Neural progenitor cell (in vitro differentiated cells): Measurements from ENCODE around the gene TARDBP. TPM values are rescaled to one million over a fixed set of nuclear protein-coding genes. Genes with fewer than 3 reads are reported as not detected.

ENCODE experiments used
- DNase-seq: peaks from one replicate; pipeline ENCODE4 v3.0.0-alpha.2; 2016; ENCODE audit warnings: low spot score
- H2AFZ ChIP-seq: fragments of 200-600 bp; sonication (generic); replicated peaks from 2 replicates; pipeline ENCODE4 v1.6.1; 2016; ENCODE audit warnings: antibody characterized with exemption
- H3F3A ChIP-seq: fragments of 200-600 bp; sonication (generic); 2 replicates; pipeline ENCODE4 v1.6.1; 2016; ENCODE audit warnings: antibody characterized with exemption, low read depth
- H3K27ac ChIP-seq: fragments of 200-600 bp; sonication (generic); 2 replicates; pipeline ENCODE4 v1.5.1; 2016; ENCODE audit warnings: mild to moderate bottlenecking
- H3K27me3 ChIP-seq: fragments of 200-600 bp; sonication (generic); 2 replicates; pipeline ENCODE4 v1.6.1; 2016; ENCODE audit warnings: mild to moderate bottlenecking, moderate library complexity
- H3K36me3 ChIP-seq: fragments of 200-600 bp; sonication (generic); 2 replicates; pipeline ENCODE4 v1.5.1; 2016
- H3K4me1 ChIP-seq: fragments of 200-600 bp; sonication (generic); 2 replicates; pipeline ENCODE4 v1.6.1; 2016; ENCODE audit warnings: mixed run types
- H3K4me2 ChIP-seq: fragments of 200-600 bp; sonication (generic); 2 replicates; pipeline ENCODE4 v1.6.1; 2016
- H3K4me3 ChIP-seq: fragments of 200-600 bp; sonication (generic); 2 replicates; pipeline ENCODE4 v1.5.1; 2016
- H3K79me2 ChIP-seq: fragments of 200-600 bp; sonication (generic); 2 replicates; pipeline ENCODE4 v1.6.1; 2016; ENCODE audit warnings: low read depth
- H3K9ac ChIP-seq: fragments of 200-600 bp; sonication (generic); 2 replicates; pipeline ENCODE4 v1.6.1; 2016
- H3K9me3 ChIP-seq: fragments of 200-600 bp; sonication (generic); 2 replicates; pipeline ENCODE4 v1.5.1; 2016; ENCODE audit warnings: low read depth
- H4K20me1 ChIP-seq: fragments of 200-600 bp; sonication (generic); 2 replicates; pipeline ENCODE4 v1.6.1; 2016; ENCODE audit warnings: low read depth
- H3K27ac Mint-ChIP-seq: 3 replicates; pipeline ENCODE4 v1.8.0; 2021; ENCODE audit warnings: mixed read lengths
- H3K27me3 Mint-ChIP-seq: 2 replicates; pipeline ENCODE4 v1.8.0; 2022; ENCODE audit warnings: low read depth, mild to moderate bottlenecking, inconsistent platforms, moderate library complexity, mixed read lengths; ENCODE audit not compliant: insufficient read depth
- H3K36me3 Mint-ChIP-seq: 3 replicates; pipeline ENCODE4 v1.8.0; 2021; ENCODE audit warnings: mixed read lengths
- H3K4me1 Mint-ChIP-seq: 3 replicates; pipeline ENCODE4 v1.8.0; 2021; ENCODE audit warnings: mixed read lengths
- H3K4me3 Mint-ChIP-seq: 3 replicates; pipeline ENCODE4 v1.8.0; 2021; ENCODE audit warnings: mild to moderate bottlenecking, moderate library complexity, mixed read lengths
- H3K9me3 Mint-ChIP-seq: 3 replicates; pipeline ENCODE4 v1.8.0; 2020; ENCODE audit warnings: mixed read lengths
- CTCF ChIP-seq: fragments of 200-600 bp; sonication (generic); IDR thresholded peaks from 2 replicates; pipeline ENCODE4 v1.5.1; 2017; ENCODE audit warnings: antibody characterized with exemption, mild to moderate bottlenecking
- EZH2 ChIP-seq: fragments of 200-600 bp; sonication (generic); IDR thresholded peaks from 2 replicates; pipeline ENCODE4 v1.6.1; 2017; ENCODE audit warnings: antibody characterized with exemption, mild to moderate bottlenecking, moderate library complexity
- EZH2phosphoT487 ChIP-seq: fragments of 200-600 bp; sonication (generic); IDR thresholded peaks from 2 replicates; pipeline ENCODE4 v1.6.1; 2017; ENCODE audit warnings: antibody characterized with exemption
- total RNA-seq: library from RNA; depleted of rRNA; stranded (reverse); fragments of >200 nt; gene quantifications from 2 replicates; pipeline ENCODE4 v1.2.3, GENCODE V29; 2015; ENCODE audit warnings: low replicate concordance

TARDBP gene
- total RNA-seq, 1 donor from 2014 or later: 202 TPM

DNA sequence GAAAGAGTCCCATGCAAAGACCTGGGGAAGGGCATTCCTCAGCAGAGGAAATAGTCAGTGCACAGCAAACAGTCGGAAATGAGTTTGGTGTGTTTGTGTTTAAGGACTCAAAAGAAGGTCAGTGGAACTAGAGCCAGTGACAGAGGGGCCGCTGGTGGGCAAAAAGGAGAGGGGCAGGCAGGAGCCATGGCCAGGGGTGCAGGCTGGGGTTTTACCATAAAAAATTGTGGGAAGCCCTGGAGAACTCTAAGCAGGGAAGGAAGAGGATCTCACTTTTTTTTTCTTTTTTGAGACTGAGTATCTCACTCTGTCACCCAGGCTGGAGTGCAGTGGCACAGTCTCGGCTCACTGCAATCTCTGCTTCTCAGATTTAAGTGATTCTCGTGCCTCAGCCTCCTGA lies 33.7 kb upstream of the TARDBP start:
- H3F3A ChIP-seq: peaks cover 43% of the 10 kb centered on the region
- H3K4me3 Mint-ChIP-seq: no peak overlapping the region
- no peaks in the 10 kb centered on the region for H3K79me2 ChIP-seq
- H3K9me3 ChIP-seq: no peaks in the 10 kb centered on the region
- no peaks in the 10 kb centered on the region for H4K20me1 ChIP-seq
- H3K4me2 ChIP-seq: peak overlapping the region; percentile 72
- peak overlapping the region; percentile 96 for H3K27ac ChIP-seq
- H3K9ac ChIP-seq: no peak overlapping the region
- no peak overlapping the region for H3K4me3 ChIP-seq
- peaks cover 3% of the 10 kb centered on the region for H3K36me3 Mint-ChIP-seq
- no peak overlapping the region for H2AFZ ChIP-seq
- H3K4me1 Mint-ChIP-seq: peaks cover 59% of the 10 kb centered on the region
- H3K4me1 ChIP-seq: peaks cover 41% of the 10 kb centered on the region
- H3K27me3 ChIP-seq: no peaks in the 10 kb centered on the region
- peaks cover 9% of the 10 kb centered on the region for H3K27me3 Mint-ChIP-seq
- H3K27ac Mint-ChIP-seq: peak overlapping the region; percentile 67
- TF ChIP-seq CTCF (no peak), EZH2phosphoT487 (no peak), EZH2 (no peak)
- H3K36me3 ChIP-seq: no peaks in the 10 kb centered on the region
- H3K9me3 Mint-ChIP-seq: no peaks in the 10 kb centered on the region
- no peak for DNase-seq

DNA sequence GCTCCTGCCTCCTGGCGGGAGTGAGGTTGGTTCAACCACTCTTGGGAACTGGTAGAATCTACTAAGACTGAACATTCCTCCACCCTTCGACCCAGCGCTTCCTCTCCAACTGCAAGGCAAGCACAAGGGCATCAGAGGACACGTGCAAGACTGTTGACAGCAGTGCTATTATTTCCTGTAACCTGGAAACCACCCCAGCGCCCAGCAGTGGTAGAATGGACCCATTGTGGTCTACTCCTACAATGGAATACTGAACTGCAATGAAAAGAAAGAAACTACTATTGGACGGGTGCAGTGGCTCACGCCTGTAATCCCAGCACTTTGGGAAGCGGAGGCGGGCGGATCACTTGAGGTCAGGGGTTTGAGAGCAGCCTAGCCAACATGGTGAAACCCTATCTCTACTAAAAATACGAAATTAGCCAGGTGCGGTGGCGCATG lies 33.0 kb upstream of the TARDBP start:
- TF ChIP-seq EZH2 (no peak), CTCF (no peak), EZH2phosphoT487 (no peak)
- no peaks in the 10 kb centered on the region for H3K36me3 ChIP-seq
- DNase-seq: peak; percentile 50
- Mint-ChIP-seq H3K36me3 (peaks cover 3% of the 10 kb centered on the region), H3K9me3 (no peaks in the 10 kb centered on the region), H3K4me1 (peaks cover 57% of the 10 kb centered on the region), H3K4me3 (peak overlapping the region; percentile 41), H3K27me3 (peaks cover 7% of the 10 kb centered on the region), H3K27ac (peak overlapping the region; percentile 89)
- H3F3A ChIP-seq: peaks cover 43% of the 10 kb centered on the region
- peaks cover 37% of the 10 kb centered on the region for H3K4me1 ChIP-seq
- no peaks in the 10 kb centered on the region for H3K79me2 ChIP-seq
- H4K20me1 ChIP-seq: no peaks in the 10 kb centered on the region
- H3K9ac ChIP-seq: no peak overlapping the region
- H2AFZ ChIP-seq: no peak overlapping the region
- H3K4me2 ChIP-seq: peak overlapping the region; percentile 72
- no peaks in the 10 kb centered on the region for H3K9me3 ChIP-seq
- H3K27me3 ChIP-seq: no peaks in the 10 kb centered on the region
- H3K4me3 ChIP-seq: no peak overlapping the region
- H3K27ac ChIP-seq: peak overlapping the region; percentile 96

DNA sequence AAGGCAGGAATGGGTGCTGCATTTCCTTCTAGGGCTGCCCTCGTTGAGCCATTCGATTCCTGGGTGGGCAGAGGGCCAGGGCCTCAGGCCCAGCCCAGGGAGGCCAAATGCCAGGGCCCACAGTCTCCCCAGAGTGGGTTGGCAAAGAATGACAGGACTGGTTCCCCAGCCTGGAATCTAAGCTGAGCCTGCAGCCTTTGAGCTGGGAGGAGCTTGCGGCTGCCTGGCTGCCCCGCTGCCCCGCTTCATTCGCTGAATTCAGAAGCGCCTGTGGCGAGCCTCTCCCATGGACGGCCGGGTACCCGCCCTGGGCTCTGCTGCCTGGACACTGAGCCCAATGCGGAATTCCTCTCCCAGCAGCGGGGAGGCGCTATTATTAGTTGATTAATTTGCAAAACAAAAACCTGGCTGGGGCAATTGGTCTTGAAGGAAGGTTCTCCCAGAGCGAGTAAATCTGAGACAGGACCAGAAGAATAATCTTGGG lies 32.3 kb upstream of the TARDBP start:
- Histone ChIP-seq H3K27ac (peak overlapping the region; percentile 96), H3K36me3 (no peaks in the 10 kb centered on the region), H3K9ac (no peak overlapping the region), H2AFZ (no peak overlapping the region), H4K20me1 (no peaks in the 10 kb centered on the region), H3K4me1 (peaks cover 37% of the 10 kb centered on the region), H3K79me2 (no peaks in the 10 kb centered on the region), H3F3A (peaks cover 43% of the 10 kb centered on the region), H3K27me3 (no peaks in the 10 kb centered on the region), H3K4me3 (peak overlapping the region; percentile 30), H3K9me3 (no peaks in the 10 kb centered on the region), H3K4me2 (peak overlapping the region; percentile 72)
- H3K36me3 Mint-ChIP-seq: peaks cover 3% of the 10 kb centered on the region
- H3K27me3 Mint-ChIP-seq: peaks cover 7% of the 10 kb centered on the region
- H3K27ac Mint-ChIP-seq: peak overlapping the region; percentile 98
- H3K9me3 Mint-ChIP-seq: no peaks in the 10 kb centered on the region
- no peak for TF ChIP-seq EZH2
- TF ChIP-seq CTCF: peak; percentile 61
- H3K4me3 Mint-ChIP-seq: peak overlapping the region; percentile 72
- H3K4me1 Mint-ChIP-seq: peaks cover 56% of the 10 kb centered on the region
- peak; percentile 97 for DNase-seq
